GM12878 (cell line): ENCODE data around the gene SENP3. TPM values are rescaled to one million over a fixed set of nuclear protein-coding genes. Genes with fewer than 3 reads are reported as not detected.

Source experiments
- ATAC-seq: fragments of 200-7000 bp; cut with Tn5 transposase; 3 replicates; pipeline ENCODE4 v1.9.1; 2020; ENCODE audit warnings: mild to moderate bottlenecking, moderate library complexity
- BruUV-seq: library from RNA; stranded (reverse); fragments of 400-500 nt; replicated peaks from 2 replicates; lab custom pipeline; 2021; lab: Mats Ljungman, UMichigan
- CTCF ChIA-PET: fragments of 300-600 bp; sonication (Branson Sonifier 250); formaldehyde crosslinking; extraction: SDS; loops from one replicate; lab custom pipeline; 2021; ENCODE audit warnings: inconsistent platforms; lab: Yijun Ruan, JAX
- POLR2A ChIA-PET: fragments of 350-600 bp; formaldehyde crosslinking; extraction: SDS; loops from one replicate; lab custom pipeline; 2021; ENCODE audit warnings: inconsistent platforms; lab: Charles Lee
- RAD21 ChIA-PET: fragments of 300-600 bp; sonication (Branson Sonifier 250); formaldehyde crosslinking; loops from one replicate; lab custom pipeline; 2023; ENCODE audit warnings: antibody characterized with exemption; ENCODE audit not compliant: unreplicated experiment; lab: Charles Lee
- SMC1A ChIA-PET: fragments of 300-600 bp; sonication (Branson Sonifier 250); formaldehyde crosslinking; loops from one replicate; lab custom pipeline; 2023; ENCODE audit not compliant: unreplicated experiment, uncharacterized antibody; lab: Charles Lee
- DNase-seq: peaks from one replicate; pipeline ENCODE4 v3.0.0-alpha.2; 2011; ENCODE audit warnings: low read depth, low spot score
- FAIRE-seq: peaks from 3 replicates; lab custom pipeline; 2011; peaks lifted over from hg19 to GRCh38; lab: Jason Lieb, UNC
- H2AFZ ChIP-seq: 2 replicates; pipeline ENCODE4 v1.6.0; 2011; ENCODE audit warnings: low read depth, low read length, control low read depth; ENCODE audit not compliant: control insufficient read depth
- H3K27ac ChIP-seq: 2 replicates; pipeline ENCODE4 v1.5.1; 2011; ENCODE audit warnings: control low read depth; ENCODE audit not compliant: control insufficient read depth, insufficient read depth
- H3K27me3 ChIP-seq, 2 experiments: replicated peaks in 1 of 2; 2 replicates each; pipeline versions ENCODE4 v1.6.0 to v1.6.1; 2011; ENCODE audit warnings: low read length in 1 of 2; ENCODE audit not compliant: control insufficient read depth in 2 of 2, insufficient read depth in 2 of 2
- H3K36me3 ChIP-seq, 2 experiments: 2 replicates each; pipeline ENCODE4 v1.5.1; 2011; ENCODE audit warnings: low read length in 1 of 2; ENCODE audit not compliant: control insufficient read depth in 2 of 2, insufficient read depth in 2 of 2
- H3K4me1 ChIP-seq: 2 replicates; pipeline ENCODE4 v1.6.1; 2011; ENCODE audit warnings: mild to moderate bottlenecking, low read length, moderate library complexity, mixed read lengths; ENCODE audit not compliant: control insufficient read depth, insufficient read depth
- H3K4me2 ChIP-seq: 2 replicates; pipeline ENCODE4 v1.6.0; 2011; ENCODE audit warnings: control low read depth; ENCODE audit not compliant: control insufficient read depth, insufficient read depth
- H3K4me3 ChIP-seq: fragments of 200-600 bp; sonication (generic); 2 replicates; pipeline ENCODE4 v1.5.1; 2016
- H3K79me2 ChIP-seq: 2 replicates; pipeline ENCODE4 v1.6.0; 2011; ENCODE audit warnings: low read length; ENCODE audit not compliant: control insufficient read depth, insufficient read depth
- H3K9ac ChIP-seq: 2 replicates; pipeline ENCODE4 v1.8.0; 2011; ENCODE audit warnings: low read length, control low read depth, mixed read lengths; ENCODE audit not compliant: control insufficient read depth, insufficient read depth
- H3K9me3 ChIP-seq: replicated peaks from 3 replicates; pipeline ENCODE4 v1.5.1; 2011; ENCODE audit warnings: mild to moderate bottlenecking, low read length; ENCODE audit not compliant: control insufficient read depth, insufficient read depth
- H4K20me1 ChIP-seq: 2 replicates; pipeline ENCODE4 v1.6.0; 2011; ENCODE audit not compliant: control insufficient read depth, insufficient read depth
- BACH1 ChIP-seq: fragments of 450-650 bp; IDR thresholded peaks from 2 replicates; pipeline ENCODE4 v1.6.1; 2017; ENCODE audit warnings: mild to moderate bottlenecking, borderline replicate concordance
- IRF5 ChIP-seq: fragments of 450-650 bp; IDR thresholded peaks from 2 replicates; pipeline ENCODE4 v1.6.1; 2017; ENCODE audit warnings: borderline replicate concordance
- MLLT1 ChIP-seq: fragments of 450-650 bp; IDR thresholded peaks from 2 replicates; pipeline ENCODE4 v1.6.1; 2016; ENCODE audit warnings: mild to moderate bottlenecking
- POLR2A ChIP-seq: IDR thresholded peaks from 2 replicates; pipeline ENCODE4 v1.6.1; 2011; ENCODE audit warnings: low read depth, mild to moderate bottlenecking, low read length
- ZBTB4 ChIP-seq: fragments of 450-650 bp; formaldehyde crosslinking; IDR thresholded peaks from 2 replicates; pipeline ENCODE4 v1.4.0; 2022; ENCODE audit warnings: mild to moderate bottlenecking, moderate library complexity
- WGBS: methylation state at CpG from one replicate; pipeline ENCODE4 v1.1.6; 2016; ENCODE audit warnings: low lambda C conversion rate; ENCODE audit not compliant: insufficient replicate concordance, insufficient coverage; ENCODE audit errors: missing lambda C conversion rate; 5-methylcytosine and 5-hydroxymethylcytosine counted together
- in situ Hi-C: fragments of 300-500 bp; cut with MboI; formaldehyde crosslinking; loops from 9 replicates; pipeline ENCODE4 v1.14.3; 2018; ENCODE audit warnings: mixed read lengths
- intact Hi-C: fragments of 100-400 bp; cut with micrococcal nuclease; formaldehyde crosslinking; loops from one replicate; pipeline ENCODE4 v1.14.2; 2022; ENCODE audit not compliant: unreplicated experiment
- polyA plus RNA-seq, 11 experiments: library from polyadenylated mRNA; depleted of rRNA in 4 of 11; unstranded in 6 of 11; stranded (reverse) in 5 of 11; fragments of >200 nt; fragmentation: Nextera tagmentation in 4 of 11; fragmentation: Illumina TruSeq in 1 of 11; extraction: Ambion mirVana in 4 of 11; extraction: Trizol in 1 of 11; gene quantifications; 1 replicate in 1 of 11; 2 replicates in 10 of 11; pipeline versions ENCODE4 v1.2.1 to v1.2.3, GENCODE V29; 2011 to 2016; ENCODE audit warnings: inconsistent platforms in 2 of 11, missing spikeins in 2 of 11, low read depth in 1 of 11
- total RNA-seq, 4 experiments: library from RNA; depleted of rRNA in 3 of 4; stranded (reverse); fragments of >200 nt in 3 of 4; fragmentation: Illumina TruSeq in 1 of 4; extraction: Trizol in 1 of 4; gene quantifications; 2 replicates each; pipeline versions ENCODE4 v1.2.1 to v1.2.3, GENCODE V29; 2013 to 2021

The SENP3 gene
- total and polyA plus RNA-seq, 10 of the 15 experiments (the other 5 are each of a cell fraction or from before 2014, with no cell fraction given), result 1.8 to 113 (median 72.3) TPM

GRCh38 chr17:7582396-7583252 lies 20.9 kb downstream of the SENP3 start:
- H3K9ac ChIP-seq, result peak overlapping the region; percentile 100
- in situ Hi-C loops, result no loop called here
- TF ChIP-seq ZBTB4 (no peak), POLR2A (peak; percentile 19; the same call in 1 of the 2 replicates), IRF5 (no peak), BACH1 (0 out of 2 replicates have a peak, but pooled peaks have one; percentile 31), MLLT1 (0 out of 2 replicates have a peak, but pooled peaks have one; percentile 8)
- TF ChIP-seq, all 136 proteins: peak for 3
- FAIRE-seq (no peak), ATAC-seq (no peak), DNase-seq (no peak)
- Histone ChIP-seq H4K20me1 (no peaks in the 10 kb centered on the region; the same call in 1 of the 2 replicates), H2AFZ (no peak overlapping the region), H3K4me3 (peak overlapping the region; percentile 75; the same call in 1 of the 2 replicates), H3K36me3 (peaks cover 9 to 17% of the 10 kb centered on the region in 2 experiments; a peak in 3 of 4 replicates), H3K9me3 (no peaks in the 10 kb centered on the region), H3K4me1 (peaks cover 42% of the 10 kb centered on the region), H3K79me2 (peaks cover 36% of the 10 kb centered on the region), H3K27me3 (no peaks in the 10 kb centered on the region), H3K4me2 (peak overlapping the region; percentile 91), H3K27ac (peak overlapping the region; percentile 99)
- ChIA-PET RAD21 (interaction anchor here (1.4 to 4.0 kb wide), 5 partner anchors 9 to 146 kb away, joined by 6 to 43 read pairs (median 9); partner anchors contain the start of genes FXR2, SENP3, TP53 and WRAP53), CTCF (interaction anchor here (0.8 to 3.8 kb wide), 5 partner anchors 22 to 104 kb away, joined by 3 to 46 read pairs (median 11); partner anchors contain the start of genes SENP3, TNFSF12, TNFSF13 and TP53), SMC1A (interaction anchor here (1.0 to 4.6 kb wide), 5 partner anchors 7 to 104 kb away, joined by 3 to 42 read pairs (median 6); partner anchors contain the start of genes TP53 and WRAP53), POLR2A (interaction anchor here (1.4 to 3.6 kb wide), 3 partner anchors 9 to 104 kb away, joined by 9 to 39 read pairs (median 31); partner anchors contain the start of genes SAT2, TP53 and WRAP53)
- 97% methylated on average over 24 of the region's 36 CpGs for WGBS
- BruUV-seq, result no TSS peak
- intact Hi-C loops, result loop anchor here (5.0 kb wide), 1 partner anchor 35 kb away; no protein-coding TSS in a partner anchor
